CD4-positive, alpha-beta T cell (primary cell): ENCODE data around the gene ZBTB39. TPM values are rescaled to one million over a fixed set of nuclear protein-coding genes. Genes with fewer than 3 reads are reported as not detected.

ENCODE experiments used
- ATAC-seq: fragments of 200-7000 bp; cut with Tn5 transposase; one replicate; pipeline ENCODE4 v1.10.0; 2022; ENCODE audit warnings: mild to moderate bottlenecking; ENCODE audit not compliant: poor library complexity
- CTCF ChIA-PET: fragments of 350-600 bp; sonication (Branson Sonifier 250); formaldehyde crosslinking; loops from one replicate; lab custom pipeline; 2021; ENCODE audit warnings: antibody characterized with exemption, inconsistent platforms; lab: Charles Lee
- POLR2A ChIA-PET: fragments of 350-600 bp; sonication (Branson Sonifier 250); formaldehyde crosslinking; loops from one replicate; lab custom pipeline; 2021; ENCODE audit warnings: antibody characterized with exemption, inconsistent platforms; lab: Charles Lee
- DNase-seq, 14 experiments: peaks; one replicate each; pipeline ENCODE4 v3.0.0-alpha.2; 2013 to 2020; ENCODE audit warnings: mixed read lengths in 2 of 14
- H3K27ac ChIP-seq, 2 donors: one replicate each; pipeline versions ENCODE4 v1.5.1 to v1.7.0; 2013; ENCODE audit warnings: low read length in 2 of 2, low read depth in 1 of 2, mild to moderate bottlenecking in 1 of 2
- H3K27me3 ChIP-seq, 2 experiments: 1 replicate in 1 of 2; 2 replicates in 1 of 2; pipeline versions ENCODE4 v1.6.1 to v1.7.0; 2013; ENCODE audit warnings: low read length in 2 of 2, control low read depth in 1 of 2, mild to moderate bottlenecking in 1 of 2, moderate library complexity in 1 of 2; ENCODE audit not compliant: insufficient read depth in 2 of 2, control insufficient read depth in 1 of 2
- H3K36me3 ChIP-seq: one replicate; pipeline ENCODE4 v1.6.1; 2013; ENCODE audit warnings: low read length, control low read depth; ENCODE audit not compliant: insufficient read depth
- H3K4me1 ChIP-seq: one replicate; pipeline ENCODE4 v1.6.1; 2013; ENCODE audit warnings: low read length, control low read depth; ENCODE audit not compliant: insufficient read depth
- H3K4me3 ChIP-seq: one replicate; pipeline ENCODE4 v1.5.1; 2013; ENCODE audit warnings: mild to moderate bottlenecking, low read length, moderate library complexity
- H3K9me3 ChIP-seq, 2 experiments: 1 replicate in 1 of 2; 2 replicates in 1 of 2; pipeline versions ENCODE4 v1.6.1 to v1.7.0; 2013; ENCODE audit warnings: low read length in 2 of 2, mild to moderate bottlenecking in 2 of 2, control low read depth in 1 of 2, moderate library complexity in 1 of 2; ENCODE audit not compliant: control insufficient read depth in 1 of 2, insufficient read depth in 1 of 2
- H3K27ac Mint-ChIP-seq: one replicate; pipeline ENCODE4 v1.8.0; 2020; ENCODE audit warnings: mixed read lengths
- H3K27me3 Mint-ChIP-seq: one replicate; pipeline ENCODE4 v1.8.0; 2021; ENCODE audit warnings: mixed read lengths
- H3K36me3 Mint-ChIP-seq: one replicate; pipeline ENCODE4 v1.8.0; 2021; ENCODE audit warnings: low read depth, mixed read lengths
- H3K4me1 Mint-ChIP-seq: one replicate; pipeline ENCODE4 v1.8.0; 2021; ENCODE audit warnings: low read depth, mixed read lengths
- H3K4me3 Mint-ChIP-seq: one replicate; pipeline ENCODE4 v1.8.0; 2020; ENCODE audit warnings: mild to moderate bottlenecking, mixed read lengths
- H3K9me3 Mint-ChIP-seq: one replicate; pipeline ENCODE4 v1.8.0; 2020; ENCODE audit warnings: mixed read lengths
- intact Hi-C, 2 experiments: fragments of 100-400 bp; cut with DNase I in 1 of 2; cut with micrococcal nuclease in 1 of 2; formaldehyde crosslinking; loops; one replicate each; pipeline versions ENCODE4 v1.15.1 to v1.9.0; 2023 to 2025; cut with DNase I, micrococcal nuclease
- total RNA-seq, 174 experiments: library from RNA in 2 of 174; stranded (reverse) in 2 of 174; gene quantifications; one replicate each; pipeline ENCODE4 v1.2.3 and lab custom pipeline; 2021 to 2026
- TF ChIP-seq, protein P1 (sequence below): fragments of 200-600 bp; IDR thresholded peaks from one replicate; pipeline ENCODE4 v1.8.0; 2022; ENCODE audit warnings: antibody characterized with exemption, mild to moderate bottlenecking

ZBTB39 gene
- total RNA-seq, 2 experiments from 2014 or later = 6.9 to 8.0 TPM

DNA sequence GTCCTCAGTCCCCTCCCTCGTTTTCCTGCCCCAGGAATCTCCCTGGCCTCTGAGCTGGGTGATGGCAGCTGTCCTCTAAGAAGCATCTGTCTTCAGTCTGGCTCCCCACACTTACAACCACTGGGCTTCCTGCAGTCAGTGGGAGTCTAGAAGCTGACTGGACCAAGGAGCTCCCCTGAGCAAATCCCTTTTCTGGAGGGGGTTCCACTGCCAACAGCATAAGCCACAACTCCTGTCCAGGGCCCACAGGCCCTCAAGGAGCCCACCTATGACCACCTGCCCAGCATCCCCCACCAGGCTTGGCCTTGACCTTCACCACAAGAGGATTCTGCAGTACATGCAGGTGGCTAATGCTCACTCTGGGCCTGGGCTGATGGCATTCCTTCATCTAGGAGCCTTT is 53.0 kb downstream of the ZBTB39 start:
- Histone ChIP-seq H3K4me1 (no peaks in the 10 kb centered on the region), H3K27ac (no peak overlapping the region), H3K9me3 (peaks cover 1 to 10% of the 10 kb centered on the region in 2 experiments), H3K4me3 (no peak overlapping the region), H3K36me3 (no peaks in the 10 kb centered on the region), H3K27me3 (peaks cover 0 to 7% of the 10 kb centered on the region in 2 experiments)
- no peak overlapping the region for H3K27ac Mint-ChIP-seq
- no peak for ATAC-seq
- TF ChIP-seq, protein P1, sequence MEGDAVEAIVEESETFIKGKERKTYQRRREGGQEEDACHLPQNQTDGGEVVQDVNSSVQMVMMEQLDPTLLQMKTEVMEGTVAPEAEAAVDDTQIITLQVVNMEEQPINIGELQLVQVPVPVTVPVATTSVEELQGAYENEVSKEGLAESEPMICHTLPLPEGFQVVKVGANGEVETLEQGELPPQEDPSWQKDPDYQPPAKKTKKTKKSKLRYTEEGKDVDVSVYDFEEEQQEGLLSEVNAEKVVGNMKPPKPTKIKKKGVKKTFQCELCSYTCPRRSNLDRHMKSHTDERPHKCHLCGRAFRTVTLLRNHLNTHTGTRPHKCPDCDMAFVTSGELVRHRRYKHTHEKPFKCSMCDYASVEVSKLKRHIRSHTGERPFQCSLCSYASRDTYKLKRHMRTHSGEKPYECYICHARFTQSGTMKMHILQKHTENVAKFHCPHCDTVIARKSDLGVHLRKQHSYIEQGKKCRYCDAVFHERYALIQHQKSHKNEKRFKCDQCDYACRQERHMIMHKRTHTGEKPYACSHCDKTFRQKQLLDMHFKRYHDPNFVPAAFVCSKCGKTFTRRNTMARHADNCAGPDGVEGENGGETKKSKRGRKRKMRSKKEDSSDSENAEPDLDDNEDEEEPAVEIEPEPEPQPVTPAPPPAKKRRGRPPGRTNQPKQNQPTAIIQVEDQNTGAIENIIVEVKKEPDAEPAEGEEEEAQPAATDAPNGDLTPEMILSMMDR = no peak
- H3K4me3 Mint-ChIP-seq = no peak overlapping the region
- H3K4me1 Mint-ChIP-seq = no peaks in the 10 kb centered on the region
- intact Hi-C loops = no loop called here
- peaks cover 5% of the 10 kb centered on the region for H3K36me3 Mint-ChIP-seq
- no peaks in the 10 kb centered on the region for H3K9me3 Mint-ChIP-seq
- CTCF ChIA-PET = no interaction called here
- H3K27me3 Mint-ChIP-seq = no peaks in the 10 kb centered on the region
- POLR2A ChIA-PET = no interaction called here
- no peak for DNase-seq

- no peaks in the 10 kb centered on the region for H3K9me3 ChIP-seq
- Mint-ChIP-seq H3K27me3 (no peaks in the 10 kb centered on the region), H3K27ac (no peak overlapping the region), H3K4me1 (no peaks in the 10 kb centered on the region), H3K9me3 (no peaks in the 10 kb centered on the region), H3K4me3 (no peak overlapping the region), H3K36me3 (peaks cover 5% of the 10 kb centered on the region)
- no peaks in the 10 kb centered on the region for H3K36me3 ChIP-seq
- H3K27me3 ChIP-seq = no peaks in the 10 kb centered on the region
- TF ChIP-seq, protein P1 = no peak
- H3K4me1 ChIP-seq = no peaks in the 10 kb centered on the region
- DNase-seq (no peak), ATAC-seq (no peak)
- H3K4me3 ChIP-seq = no peak overlapping the region
- ChIA-PET POLR2A (interaction anchor here (0.6 kb wide), 1 partner anchor 1204 kb away, joined by 4 read pairs; no protein-coding TSS in a partner anchor), CTCF (no interaction called here)
- intact Hi-C loops = no loop called here
- H3K27ac ChIP-seq = no peak overlapping the region
Measured at GRCh38 chr12:56951582-56952339, 54.6 kb downstream of the ZBTB39 start.

- no peaks in the 10 kb centered on the region for H3K27me3 Mint-ChIP-seq
- peaks cover 5% of the 10 kb centered on the region for H3K36me3 Mint-ChIP-seq
- H3K9me3 ChIP-seq = peaks cover 0 to 4% of the 10 kb centered on the region in 2 experiments
- no peaks in the 10 kb centered on the region for H3K4me1 ChIP-seq
- no peak overlapping the region for H3K4me3 Mint-ChIP-seq
- ChIA-PET POLR2A (no interaction called here), CTCF (no interaction called here)
- intact Hi-C loops = no loop called here
- H3K4me3 ChIP-seq = no peak overlapping the region
- no peaks in the 10 kb centered on the region for H3K9me3 Mint-ChIP-seq
- no peaks in the 10 kb centered on the region for H3K27me3 ChIP-seq
- TF ChIP-seq, protein P1 = no peak
- DNase-seq = no peak
- no peak for ATAC-seq
- H3K27ac ChIP-seq = no peak overlapping the region
- H3K27ac Mint-ChIP-seq = no peak overlapping the region
- H3K4me1 Mint-ChIP-seq = no peaks in the 10 kb centered on the region
- H3K36me3 ChIP-seq = no peaks in the 10 kb centered on the region
Measured at GRCh38 chr12:56948881-56949280, 57.5 kb downstream of the ZBTB39 start.

Other genes starting within 250 kb of the ZBTB39 start
- gene HSD17B6, start 243.2 kb downstream of the ZBTB39 start, total RNA-seq = not detected
- not detected for gene SDR9C7, start 72.1 kb downstream of the ZBTB39 start, total RNA-seq
- under 1 TPM; 0.30 to 0.34 TPM for gene RDH16, start 48.9 kb downstream of the ZBTB39 start, total RNA-seq
- gene TAC3, start 10.0 kb upstream of the ZBTB39 start, total RNA-seq = not detected
- gene MYO1A, start 43.6 kb upstream of the ZBTB39 start, total RNA-seq = 1 to 10 TPM; 1.0 to 1.1 TPM
- gene NEMP1, start 72.2 kb upstream of the ZBTB39 start, total RNA-seq = 1 to 10 TPM; 7.2 to 9.9 TPM
- 1 to 10 TPM; 4.8 to 6.1 TPM for gene NAB2, start 82.6 kb upstream of the ZBTB39 start, total RNA-seq
- gene STAT6, start 104.8 kb upstream of the ZBTB39 start, total RNA-seq = 100 to 1,000 TPM; 133 to 144 TPM
- 1 to 10 TPM; 6.6 to 8.5 TPM for gene LRP1, start 121.9 kb upstream of the ZBTB39 start, total RNA-seq
- not detected for gene LRP1-AS, start 141.1 kb upstream of the ZBTB39 start, total RNA-seq
- gene NXPH4, start 210.2 kb upstream of the ZBTB39 start, total RNA-seq = not detected
- gene SHMT2, start 223.2 kb upstream of the ZBTB39 start, total RNA-seq = 10 to 100 TPM; 21.3 to 22.2 TPM
- gene STAC3, start 244.6 kb upstream of the ZBTB39 start, total RNA-seq = 1 to 10 TPM; 2.0 to 3.0 TPM